WTC11 (cell line): ENCODE results near the gene LMTK2. TPM values are rescaled to one million over a fixed set of nuclear protein-coding genes. Genes with fewer than 3 reads are reported as not detected.
A peak's percentile ranks its signal among the peaks of the same experiment; 100 is the strongest.

Experiments used
- ATAC-seq: fragments of 200-7000 bp; cut with Tn5 transposase; 2 replicates; pipeline ENCODE4 v1.10.0; 2021; ENCODE audit warnings: mild to moderate bottlenecking, moderate library complexity
- CTCF ChIA-PET: fragments of 300-600 bp; sonication (Branson Sonifier 250); formaldehyde crosslinking; loops from one replicate; lab custom pipeline; 2021; ENCODE audit warnings: antibody characterized with exemption; lab: Charles Lee
- POLR2A ChIA-PET: fragments of 350-600 bp; sonication (Branson Sonifier 250); formaldehyde crosslinking; loops from one replicate; lab custom pipeline; 2021; ENCODE audit warnings: antibody characterized with exemption; lab: Charles Lee
- DNase-seq: peaks from one replicate; pipeline ENCODE4 v3.0.0; 2021; ENCODE audit warnings: low spot score
- H3K27ac Mint-ChIP-seq: 2 replicates; pipeline ENCODE4 v1.8.0; 2021; ENCODE audit warnings: mixed read lengths
- H3K27me3 Mint-ChIP-seq: 2 replicates; pipeline ENCODE4 v1.8.0; 2021; ENCODE audit warnings: low read depth, mild to moderate bottlenecking, moderate library complexity, mixed read lengths
- H3K36me3 Mint-ChIP-seq: 2 replicates; pipeline ENCODE4 v1.8.0; 2021; ENCODE audit warnings: mixed read lengths
- H3K4me1 Mint-ChIP-seq: 2 replicates; pipeline ENCODE4 v1.8.0; 2022; ENCODE audit warnings: mixed read lengths
- H3K4me3 Mint-ChIP-seq: 2 replicates; pipeline ENCODE4 v1.8.0; 2021; ENCODE audit warnings: mild to moderate bottlenecking, moderate library complexity, mixed read lengths
- H3K9me3 Mint-ChIP-seq: 2 replicates; pipeline ENCODE4 v1.8.0; 2021; ENCODE audit warnings: mixed read lengths
- ELF4 ChIP-seq: sonication (generic); formaldehyde crosslinking; IDR thresholded peaks from 2 replicates; pipeline ENCODE4 v1.8.1; 2022; ENCODE audit warnings: low read depth, mild to moderate bottlenecking, moderate library complexity, missing genetic modification reagents
- GTF2I ChIP-seq: fragments of 250-450 bp; sonication (Bioruptor Pico); conservative IDR thresholded peaks from 2 replicates; pipeline ENCODE4 v1.4.0; 2021; ENCODE audit warnings: mild to moderate bottlenecking
- NR1H2 ChIP-seq: sonication (generic); formaldehyde crosslinking; IDR thresholded peaks from 2 replicates; pipeline ENCODE4 v1.9.0; 2021; ENCODE audit warnings: mild to moderate bottlenecking, moderate library complexity, missing genetic modification reagents
- NR3C1 ChIP-seq: sonication (generic); formaldehyde crosslinking; conservative IDR thresholded peaks from 2 replicates; pipeline ENCODE4 v1.8.1; 2023; ENCODE audit warnings: low read depth, mild to moderate bottlenecking, missing genetic modification reagents
- RELA ChIP-seq: sonication (generic); formaldehyde crosslinking; IDR thresholded peaks from 2 replicates; pipeline ENCODE4 v1.8.1; 2022; ENCODE audit warnings: missing genetic modification reagents, mild to moderate bottlenecking, borderline replicate concordance
- SMAD3 ChIP-seq: sonication (generic); formaldehyde crosslinking; IDR thresholded peaks from 2 replicates; pipeline ENCODE4 v1.8.0; 2022; ENCODE audit warnings: missing genetic modification reagents, mild to moderate bottlenecking, borderline replicate concordance
- SOX15 ChIP-seq: fragments of 250-450 bp; sonication (Bioruptor Pico); IDR thresholded peaks from 2 replicates; pipeline ENCODE4 v1.9.0; 2021; ENCODE audit warnings: mild to moderate bottlenecking
- TP53 ChIP-seq: sonication (generic); formaldehyde crosslinking; IDR thresholded peaks from 2 replicates; pipeline ENCODE4 v1.8.1; 2023; ENCODE audit warnings: mild to moderate bottlenecking, missing genetic modification reagents
- ZBTB21 ChIP-seq: sonication (generic); formaldehyde crosslinking; IDR thresholded peaks from 2 replicates; pipeline ENCODE4 v1.8.1; 2023; ENCODE audit warnings: mild to moderate bottlenecking, missing genetic modification reagents, borderline replicate concordance
- total RNA-seq: library from RNA; stranded (reverse); gene quantifications from 3 replicates; pipeline ENCODE4 v1.2.3, GENCODE V29; 2021
- TF ChIP-seq, protein P1 (sequence below): sonication (generic); formaldehyde crosslinking; IDR thresholded peaks from 2 replicates; pipeline ENCODE4 v1.8.0; 2023; ENCODE audit warnings: missing genetic modification reagents
- TF ChIP-seq, protein P2 (sequence below): sonication (generic); formaldehyde crosslinking; IDR thresholded peaks from 2 replicates; pipeline ENCODE4 v1.8.0; 2022; ENCODE audit warnings: mild to moderate bottlenecking, missing genetic modification reagents
- TF ChIP-seq, protein P3 (sequence below): fragments of 250-450 bp; sonication (Bioruptor Pico); conservative IDR thresholded peaks from 2 replicates; pipeline ENCODE4 v1.9.0; 2021; ENCODE audit warnings: mild to moderate bottlenecking
- TF ChIP-seq, protein P4 (sequence below): fragments of 250-450 bp; sonication (Bioruptor Pico); IDR thresholded peaks from 2 replicates; pipeline ENCODE4 v1.9.0; 2021; ENCODE audit warnings: moderate library complexity, mild to moderate bottlenecking, inconsistent platforms, borderline replicate concordance
- TF ChIP-seq, protein P5 (sequence below): sonication (generic); formaldehyde crosslinking; IDR thresholded peaks from 2 replicates; pipeline ENCODE4 v1.8.0; 2022; ENCODE audit warnings: mild to moderate bottlenecking, missing genetic modification reagents
- TF ChIP-seq, protein P6 (sequence below): sonication (generic); formaldehyde crosslinking; IDR thresholded peaks from 2 replicates; pipeline ENCODE4 v1.8.1; 2023; ENCODE audit warnings: mild to moderate bottlenecking, missing genetic modification reagents, moderate library complexity

LMTK2 gene
- total RNA-seq, 1 experiment from 2014 or later: 24.3 TPM

DNA sequence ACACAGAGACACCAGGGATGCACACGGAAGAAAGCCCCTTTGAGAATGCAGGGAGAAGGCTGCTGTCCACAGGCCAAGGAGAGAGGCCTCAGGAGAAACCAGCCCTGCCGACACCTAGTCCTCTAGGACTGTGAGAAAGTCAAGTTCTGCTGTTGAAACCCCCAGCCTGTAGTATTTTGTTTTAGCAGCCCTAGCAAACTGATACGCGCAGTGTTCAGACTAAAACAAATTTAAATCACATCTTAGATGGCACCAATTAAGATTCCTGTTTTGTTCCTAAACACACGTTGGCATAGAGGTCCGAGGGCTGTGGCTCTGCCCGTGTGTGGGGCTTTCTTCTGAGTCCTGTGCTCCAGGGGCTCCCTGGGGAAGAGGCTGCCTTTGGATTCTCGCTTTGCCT is 21.7 kb downstream of the LMTK2 start:
- ATAC-seq: no peak
- no peak for DNase-seq
- Mint-ChIP-seq H3K9me3 (no peaks in the 10 kb centered on the region), H3K36me3 (no peaks in the 10 kb centered on the region), H3K27ac (peak overlapping the region; percentile 75; the same call in 1 of the 2 replicates), H3K4me1 (peaks cover 25% of the 10 kb centered on the region), H3K27me3 (no peaks in the 10 kb centered on the region), H3K4me3 (no peak overlapping the region)
- TF ChIP-seq, protein P1, sequence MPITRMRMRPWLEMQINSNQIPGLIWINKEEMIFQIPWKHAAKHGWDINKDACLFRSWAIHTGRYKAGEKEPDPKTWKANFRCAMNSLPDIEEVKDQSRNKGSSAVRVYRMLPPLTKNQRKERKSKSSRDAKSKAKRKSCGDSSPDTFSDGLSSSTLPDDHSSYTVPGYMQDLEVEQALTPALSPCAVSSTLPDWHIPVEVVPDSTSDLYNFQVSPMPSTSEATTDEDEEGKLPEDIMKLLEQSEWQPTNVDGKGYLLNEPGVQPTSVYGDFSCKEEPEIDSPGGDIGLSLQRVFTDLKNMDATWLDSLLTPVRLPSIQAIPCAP: no peak
- TF ChIP-seq ZBTB21 (CRISPR knock-in tag): no peak
- TF ChIP-seq, protein P2, sequence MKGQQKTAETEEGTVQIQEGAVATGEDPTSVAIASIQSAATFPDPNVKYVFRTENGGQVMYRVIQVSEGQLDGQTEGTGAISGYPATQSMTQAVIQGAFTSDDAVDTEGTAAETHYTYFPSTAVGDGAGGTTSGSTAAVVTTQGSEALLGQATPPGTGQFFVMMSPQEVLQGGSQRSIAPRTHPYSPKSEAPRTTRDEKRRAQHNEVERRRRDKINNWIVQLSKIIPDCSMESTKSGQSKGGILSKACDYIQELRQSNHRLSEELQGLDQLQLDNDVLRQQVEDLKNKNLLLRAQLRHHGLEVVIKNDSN (CRISPR knock-in tag): no peak
- TF ChIP-seq, protein P3, sequence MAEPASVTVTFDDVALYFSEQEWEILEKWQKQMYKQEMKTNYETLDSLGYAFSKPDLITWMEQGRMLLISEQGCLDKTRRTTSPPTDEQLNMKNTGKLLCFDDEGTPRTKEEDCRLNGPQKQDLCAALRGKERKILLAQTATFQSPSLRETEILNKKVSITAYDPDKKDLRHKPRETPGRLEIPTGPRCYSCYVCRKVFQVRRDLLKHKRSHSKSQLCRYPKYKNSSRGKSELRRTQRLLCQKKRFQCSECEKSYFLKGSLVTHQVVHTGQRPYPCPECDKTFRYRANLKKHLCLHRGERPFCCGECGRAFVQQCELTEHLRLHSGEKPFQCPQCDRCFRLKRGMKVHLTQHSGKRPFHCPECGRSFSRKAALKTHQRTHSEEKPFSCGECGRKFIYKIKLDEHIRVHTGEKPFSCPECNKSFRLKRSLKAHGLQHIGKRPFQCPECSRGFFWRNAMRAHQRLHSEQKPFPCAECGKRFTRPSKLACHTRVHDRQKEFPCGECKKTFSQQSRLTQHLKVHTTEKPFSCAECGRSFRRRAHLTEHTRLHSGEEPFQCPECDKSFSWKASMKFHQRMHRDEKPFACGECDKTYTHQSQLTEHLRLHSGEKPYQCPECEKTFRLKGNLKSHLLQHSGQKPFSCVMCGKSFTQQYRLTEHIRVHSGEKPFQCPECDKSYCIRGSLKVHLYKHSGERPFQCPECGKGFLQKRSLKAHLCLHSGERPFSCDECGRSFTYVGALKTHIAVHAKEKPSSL (CRISPR knock-in tag): no peak
- no peak for TF ChIP-seq NR1H2 (CRISPR knock-in tag)
- TF ChIP-seq GTF2I: no peak
- ChIA-PET CTCF (no interaction called here), POLR2A (no interaction called here)

DNA sequence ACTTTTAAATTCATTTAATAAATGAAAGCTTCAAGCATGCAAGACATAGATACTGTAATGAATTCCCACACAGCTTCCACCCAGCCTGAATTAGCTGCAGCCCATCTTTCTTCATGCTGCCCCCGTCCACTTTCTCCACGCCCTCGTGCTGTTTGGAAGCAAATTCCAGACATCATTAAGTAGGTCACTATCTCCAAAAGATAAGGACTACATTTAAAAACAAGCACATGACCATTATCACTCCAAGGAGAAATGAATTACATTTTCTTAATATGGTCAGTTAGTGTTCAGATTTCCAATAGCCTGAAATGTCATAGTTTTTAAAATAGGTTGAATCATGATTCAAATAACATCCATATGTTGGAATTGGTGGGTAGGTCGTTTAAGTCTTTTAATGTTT is 24.3 kb downstream of the LMTK2 start:
- ChIA-PET POLR2A (interaction anchor here (0.5 kb wide), 1 partner anchor 79 kb away, joined by 3 read pairs; no protein-coding TSS in a partner anchor), CTCF (interaction anchor here (1.2 to 2.3 kb wide), 3 partner anchors 20 to 117 kb away, joined by 5 to 6 read pairs (median 5); no protein-coding TSS in a partner anchor)
- H3K4me3 Mint-ChIP-seq: no peak overlapping the region
- ATAC-seq (no peak), DNase-seq (no peak)
- no peaks in the 10 kb centered on the region for H3K27me3 Mint-ChIP-seq
- H3K36me3 Mint-ChIP-seq: no peaks in the 10 kb centered on the region
- peak overlapping the region; percentile 9; the same call in 1 of the 2 replicates for H3K27ac Mint-ChIP-seq
- TF ChIP-seq, protein P4, sequence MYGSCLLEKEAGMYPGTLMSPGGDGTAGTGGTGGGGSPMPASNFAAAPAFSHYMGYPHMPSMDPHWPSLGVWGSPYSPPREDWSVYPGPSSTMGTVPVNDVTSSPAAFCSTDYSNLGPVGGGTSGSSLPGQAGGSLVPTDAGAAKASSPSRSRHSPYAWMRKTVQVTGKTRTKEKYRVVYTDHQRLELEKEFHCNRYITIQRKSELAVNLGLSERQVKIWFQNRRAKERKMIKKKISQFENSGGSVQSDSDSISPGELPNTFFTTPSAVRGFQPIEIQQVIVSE: no peak
- TF ChIP-seq, protein P5, sequence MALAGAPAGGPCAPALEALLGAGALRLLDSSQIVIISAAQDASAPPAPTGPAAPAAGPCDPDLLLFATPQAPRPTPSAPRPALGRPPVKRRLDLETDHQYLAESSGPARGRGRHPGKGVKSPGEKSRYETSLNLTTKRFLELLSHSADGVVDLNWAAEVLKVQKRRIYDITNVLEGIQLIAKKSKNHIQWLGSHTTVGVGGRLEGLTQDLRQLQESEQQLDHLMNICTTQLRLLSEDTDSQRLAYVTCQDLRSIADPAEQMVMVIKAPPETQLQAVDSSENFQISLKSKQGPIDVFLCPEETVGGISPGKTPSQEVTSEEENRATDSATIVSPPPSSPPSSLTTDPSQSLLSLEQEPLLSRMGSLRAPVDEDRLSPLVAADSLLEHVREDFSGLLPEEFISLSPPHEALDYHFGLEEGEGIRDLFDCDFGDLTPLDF: no peak
- TF ChIP-seq SMAD3 (CRISPR knock-in tag) (no peak), SOX15 (no peak), ELF4 (CRISPR knock-in tag) (no peak), TP53 (CRISPR knock-in tag) (no peak), NR3C1 (CRISPR knock-in tag) (no peak), RELA (CRISPR knock-in tag) (no peak)
- TF ChIP-seq, protein P6, sequence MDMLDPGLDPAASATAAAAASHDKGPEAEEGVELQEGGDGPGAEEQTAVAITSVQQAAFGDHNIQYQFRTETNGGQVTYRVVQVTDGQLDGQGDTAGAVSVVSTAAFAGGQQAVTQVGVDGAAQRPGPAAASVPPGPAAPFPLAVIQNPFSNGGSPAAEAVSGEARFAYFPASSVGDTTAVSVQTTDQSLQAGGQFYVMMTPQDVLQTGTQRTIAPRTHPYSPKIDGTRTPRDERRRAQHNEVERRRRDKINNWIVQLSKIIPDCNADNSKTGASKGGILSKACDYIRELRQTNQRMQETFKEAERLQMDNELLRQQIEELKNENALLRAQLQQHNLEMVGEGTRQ (CRISPR knock-in tag): no peak
- TF ChIP-seq, protein P2 (CRISPR knock-in tag): no peak
- TF ChIP-seq, protein P3 (CRISPR knock-in tag): no peak
- H3K4me1 Mint-ChIP-seq: peaks cover 48% of the 10 kb centered on the region
- no peaks in the 10 kb centered on the region for H3K9me3 Mint-ChIP-seq
